ENCODE measurements around the gene STRADA.

- TF ChIP-seq YY1 (IDR thresholded peaks at IDR 0.05; ENCODE audit: low read depth, low read length): no peak
- TF ChIP-seq, protein P1, sequence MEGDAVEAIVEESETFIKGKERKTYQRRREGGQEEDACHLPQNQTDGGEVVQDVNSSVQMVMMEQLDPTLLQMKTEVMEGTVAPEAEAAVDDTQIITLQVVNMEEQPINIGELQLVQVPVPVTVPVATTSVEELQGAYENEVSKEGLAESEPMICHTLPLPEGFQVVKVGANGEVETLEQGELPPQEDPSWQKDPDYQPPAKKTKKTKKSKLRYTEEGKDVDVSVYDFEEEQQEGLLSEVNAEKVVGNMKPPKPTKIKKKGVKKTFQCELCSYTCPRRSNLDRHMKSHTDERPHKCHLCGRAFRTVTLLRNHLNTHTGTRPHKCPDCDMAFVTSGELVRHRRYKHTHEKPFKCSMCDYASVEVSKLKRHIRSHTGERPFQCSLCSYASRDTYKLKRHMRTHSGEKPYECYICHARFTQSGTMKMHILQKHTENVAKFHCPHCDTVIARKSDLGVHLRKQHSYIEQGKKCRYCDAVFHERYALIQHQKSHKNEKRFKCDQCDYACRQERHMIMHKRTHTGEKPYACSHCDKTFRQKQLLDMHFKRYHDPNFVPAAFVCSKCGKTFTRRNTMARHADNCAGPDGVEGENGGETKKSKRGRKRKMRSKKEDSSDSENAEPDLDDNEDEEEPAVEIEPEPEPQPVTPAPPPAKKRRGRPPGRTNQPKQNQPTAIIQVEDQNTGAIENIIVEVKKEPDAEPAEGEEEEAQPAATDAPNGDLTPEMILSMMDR (IDR thresholded peaks at IDR 0.05; ENCODE audit: control extremely low read depth in 1 of 3, insufficient read depth in 1 of 3, low read depth in 1 of 3, low read length in 3 of 3): no peak
- TF ChIP-seq BRCA1 (IDR thresholded peaks at IDR 0.05; ENCODE audit: low read depth, low read length): no peak
- TF ChIP-seq SIN3A (conservative IDR thresholded peaks at IDR 0.05 in 1 of 2, IDR thresholded peaks at IDR 0.05 in 1 of 2; ENCODE audit: low read depth in 1 of 2, low read length in 2 of 2): no peak
- no peak for TF ChIP-seq EP300 (IDR thresholded peaks at IDR 0.05; ENCODE audit: borderline replicate concordance in 1 of 2, low read depth in 2 of 2, low read length in 2 of 2)
- no peak for TF ChIP-seq POLR2A (IDR thresholded peaks at IDR 0.05; ENCODE audit: control extremely low read depth in 1 of 2, low read depth in 2 of 2, low read length in 2 of 2)
- TF ChIP-seq JUND (IDR thresholded peaks at IDR 0.05; ENCODE audit: low read length): no peak
- TF ChIP-seq MAX (IDR thresholded peaks at IDR 0.05): no peak
- no peak for TF ChIP-seq GTF2F1 (IDR thresholded peaks at IDR 0.05; ENCODE audit: borderline replicate concordance, low read depth, low read length)
Measured at GRCh38 chr17:63753215-63753614, 11.6 kb upstream of the STRADA start.

All from H1 (cell line).